ENCODE data around the gene MCL1. TPM values are rescaled to one million over a fixed set of nuclear protein-coding genes. Genes with fewer than 3 reads are reported as not detected.
A peak's percentile ranks its signal among the peaks of the same experiment; 100 is the strongest.

The MCL1 gene
- polyA plus RNA-seq (2011; rRNA removed) (145 and 202 TPM in 2 replicates), polyA plus RNA-seq (2017; fragmentation: RNase III; extraction: RNeasy Plus Mini Kit Qiagen cat#74134 plus additional on column Dnase treatment) (77.5 to 80.0 TPM (median 78.6 TPM) in 3 replicates), polyA minus RNA-seq (2011; rRNA and poly(A)+ RNA removed) (144 and 151 TPM in 2 replicates)
- polyA plus RNA-seq (2012; cell fraction: cytosol; rRNA removed): 54.2 and 63.4 TPM in 2 replicates
- polyA plus RNA-seq (2012; cell fraction: nucleus; rRNA removed): 178 and 186 TPM in 2 replicates

DNA sequence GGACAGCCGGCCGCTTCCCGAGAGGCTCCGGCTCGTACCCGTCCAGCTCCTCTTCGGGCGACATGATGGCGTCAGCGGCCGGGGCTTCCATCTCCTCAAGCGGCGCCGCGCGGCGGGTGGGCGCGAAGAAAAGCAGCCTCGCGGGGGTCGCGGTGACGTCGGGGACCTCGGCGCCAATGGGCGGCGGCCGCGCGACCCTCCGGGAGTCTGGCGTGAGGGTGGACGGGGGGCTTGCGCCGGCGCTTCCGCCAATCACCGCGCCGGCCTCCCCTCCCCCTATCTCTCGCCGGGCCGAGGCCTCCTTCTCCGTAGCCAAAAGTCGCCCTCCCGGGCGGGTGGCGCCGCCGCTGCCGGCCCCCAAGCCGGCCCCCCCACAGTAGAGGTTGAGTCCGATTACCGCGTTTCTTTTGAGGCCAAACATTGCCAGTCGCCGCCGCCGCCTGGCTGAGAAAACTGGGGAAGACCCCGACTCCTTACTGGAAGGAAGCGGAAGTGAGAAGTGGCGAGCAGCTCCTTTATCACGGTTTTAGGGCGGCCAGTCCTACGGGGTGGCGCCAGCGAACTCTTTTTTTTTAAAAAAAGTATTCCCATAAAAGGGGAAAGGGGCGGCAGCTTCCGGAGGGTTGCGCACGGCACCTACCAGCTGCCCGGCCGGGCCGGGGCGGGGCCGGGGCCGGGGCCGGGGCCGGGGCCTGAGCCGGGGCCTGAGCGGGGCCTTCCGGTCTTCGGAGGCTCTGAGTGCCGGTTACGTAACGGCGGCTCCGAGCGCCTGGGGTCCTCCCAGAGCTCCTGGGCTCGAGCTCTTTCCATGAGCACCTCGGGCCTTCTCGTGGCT, at the start of gene MCL1:
TSS of gene MCL1 (minus strand) at position 501 of the 835 bp plus-strand sequence. CDS start at position 421, 80 bp downstream.
- WGBS (ENCODE audit: missing lambda C conversion rate): 0% methylated on average over 12 of the region's 94 CpGs
- DNase-seq (ENCODE audit: low read depth in 1 of 2, low spot score in 1 of 2) (peak; percentile 84 to 96), FAIRE-seq (no peak), ATAC-seq (peak; percentile 90 to 94)
- Histone ChIP-seq H3K9me3 (no peaks in the 10 kb centered on the region), H3K4me1 (peaks cover 30% of the 10 kb centered on the region), H3K27ac (peak within 1 kb of the TSS; percentile 98), H3K4me2 (peak within 1 kb of the TSS; percentile 81), H3K4me3 (peak within 1 kb of the TSS; percentile 91)
- ChIA-PET CTCF (interaction anchor here (0.8 to 7.4 kb wide), 9 partner anchors 10 to 233 kb away, joined by 3 to 140 read pairs (median 3); no protein-coding TSS in a partner anchor), POLR2A (interaction anchor here (0.6 to 6.3 kb wide), 31 partner anchors 10 to 441 kb away, joined by 3 to 201 read pairs (median 5); partner anchors contain the start of genes ENSA, FALEC, GOLPH3L and MINDY1)
- TF ChIP-seq SMC3 (IDR thresholded peaks at IDR 0.05) (no peak; the same call in 1 of the 3 replicates), GATA3 (IDR thresholded peaks at IDR 0.05; ENCODE audit: borderline replicate concordance) (no peak), JUNB (IDR thresholded peaks at IDR 0.05) (no peak), CHD2 (IDR thresholded peaks at IDR 0.05; ENCODE audit: low read length, partially characterized antibody) (no peak), BHLHE40 (IDR thresholded peaks at IDR 0.05; ENCODE audit: low read depth, low read length) (no peak), ZNF302 (CRISPR knock-in tag; IDR thresholded peaks at IDR 0.05) (no peak), ZSCAN20 (CRISPR knock-in tag; IDR thresholded peaks at IDR 0.05) (no peak), NR3C1 (IDR thresholded peaks at IDR 0.05) (no peak), EP300 (IDR thresholded peaks at IDR 0.05) (peak in 1 of 2 experiments; percentile 9; a peak in 1 of 5 replicates), RFX5 (IDR thresholded peaks at IDR 0.05) (no peak), TP53 (CRISPR knock-in tag; IDR thresholded peaks at IDR 0.05) (peak; percentile 90; the same call in 1 of the 2 replicates), NFE2L2 (conservative IDR thresholded peaks at IDR 0.05; ENCODE audit: low read length) (no peak), HOXB5 (CRISPR knock-in tag; IDR thresholded peaks at IDR 0.05) (peak; percentile 68; the same call in 1 of the 2 replicates), TFCP2L1 (CRISPR knock-in tag; IDR thresholded peaks at IDR 0.05) (0 out of 2 replicates have a peak, but pooled peaks have one; percentile 44), MAFK (IDR thresholded peaks at IDR 0.05; ENCODE audit: partially characterized antibody) (no peak), EHF (CRISPR knock-in tag; IDR thresholded peaks at IDR 0.05) (peak; percentile 33; the same call in 1 of the 2 replicates), EHMT2 (IDR thresholded peaks at IDR 0.05; ENCODE audit: low read depth) (no peak), POLR2A (IDR thresholded peaks at IDR 0.05; ENCODE audit: low read length) (peak; percentile 87), RAD21 (conservative IDR thresholded peaks at IDR 0.05 in 1 of 2, IDR thresholded peaks at IDR 0.05 in 1 of 2) (no peak; a peak in 1 of 5 replicates), PHF8 (IDR thresholded peaks at IDR 0.05; ENCODE audit: borderline replicate concordance, low read depth) (peak; percentile 98; the same call in 1 of the 2 replicates), POLR2AphosphoS2 (conservative IDR thresholded peaks at IDR 0.05; ENCODE audit: low read length) (no peak), RNF2 (IDR thresholded peaks at IDR 0.05; ENCODE audit: borderline replicate concordance, low read depth) (no peak), MYC (IDR thresholded peaks at IDR 0.05; ENCODE audit: borderline replicate concordance, low read length) (no peak), RARB (CRISPR knock-in tag; IDR thresholded peaks at IDR 0.05) (no peak), KDM1A (IDR thresholded peaks at IDR 0.05; ENCODE audit: low read depth) (no peak), CEBPB (IDR thresholded peaks at IDR 0.05) (peak; percentile 71 to 72)
- TF ChIP-seq, protein P1, sequence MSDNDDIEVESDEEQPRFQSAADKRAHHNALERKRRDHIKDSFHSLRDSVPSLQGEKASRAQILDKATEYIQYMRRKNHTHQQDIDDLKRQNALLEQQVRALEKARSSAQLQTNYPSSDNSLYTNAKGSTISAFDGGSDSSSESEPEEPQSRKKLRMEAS (IDR thresholded peaks at IDR 0.05): peak; percentile 19; the same call in 1 of the 2 replicates
- TF ChIP-seq, protein P2, sequence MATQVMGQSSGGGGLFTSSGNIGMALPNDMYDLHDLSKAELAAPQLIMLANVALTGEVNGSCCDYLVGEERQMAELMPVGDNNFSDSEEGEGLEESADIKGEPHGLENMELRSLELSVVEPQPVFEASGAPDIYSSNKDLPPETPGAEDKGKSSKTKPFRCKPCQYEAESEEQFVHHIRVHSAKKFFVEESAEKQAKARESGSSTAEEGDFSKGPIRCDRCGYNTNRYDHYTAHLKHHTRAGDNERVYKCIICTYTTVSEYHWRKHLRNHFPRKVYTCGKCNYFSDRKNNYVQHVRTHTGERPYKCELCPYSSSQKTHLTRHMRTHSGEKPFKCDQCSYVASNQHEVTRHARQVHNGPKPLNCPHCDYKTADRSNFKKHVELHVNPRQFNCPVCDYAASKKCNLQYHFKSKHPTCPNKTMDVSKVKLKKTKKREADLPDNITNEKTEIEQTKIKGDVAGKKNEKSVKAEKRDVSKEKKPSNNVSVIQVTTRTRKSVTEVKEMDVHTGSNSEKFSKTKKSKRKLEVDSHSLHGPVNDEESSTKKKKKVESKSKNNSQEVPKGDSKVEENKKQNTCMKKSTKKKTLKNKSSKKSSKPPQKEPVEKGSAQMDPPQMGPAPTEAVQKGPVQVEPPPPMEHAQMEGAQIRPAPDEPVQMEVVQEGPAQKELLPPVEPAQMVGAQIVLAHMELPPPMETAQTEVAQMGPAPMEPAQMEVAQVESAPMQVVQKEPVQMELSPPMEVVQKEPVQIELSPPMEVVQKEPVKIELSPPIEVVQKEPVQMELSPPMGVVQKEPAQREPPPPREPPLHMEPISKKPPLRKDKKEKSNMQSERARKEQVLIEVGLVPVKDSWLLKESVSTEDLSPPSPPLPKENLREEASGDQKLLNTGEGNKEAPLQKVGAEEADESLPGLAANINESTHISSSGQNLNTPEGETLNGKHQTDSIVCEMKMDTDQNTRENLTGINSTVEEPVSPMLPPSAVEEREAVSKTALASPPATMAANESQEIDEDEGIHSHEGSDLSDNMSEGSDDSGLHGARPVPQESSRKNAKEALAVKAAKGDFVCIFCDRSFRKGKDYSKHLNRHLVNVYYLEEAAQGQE (IDR thresholded peaks at IDR 0.05): peak; percentile 66
- TF ChIP-seq, protein P3, sequence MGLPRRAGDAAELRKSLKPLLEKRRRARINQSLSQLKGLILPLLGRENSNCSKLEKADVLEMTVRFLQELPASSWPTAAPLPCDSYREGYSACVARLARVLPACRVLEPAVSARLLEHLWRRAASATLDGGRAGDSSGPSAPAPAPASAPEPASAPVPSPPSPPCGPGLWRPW (IDR thresholded peaks at IDR 0.05): no peak
- TF ChIP-seq, protein P4, sequence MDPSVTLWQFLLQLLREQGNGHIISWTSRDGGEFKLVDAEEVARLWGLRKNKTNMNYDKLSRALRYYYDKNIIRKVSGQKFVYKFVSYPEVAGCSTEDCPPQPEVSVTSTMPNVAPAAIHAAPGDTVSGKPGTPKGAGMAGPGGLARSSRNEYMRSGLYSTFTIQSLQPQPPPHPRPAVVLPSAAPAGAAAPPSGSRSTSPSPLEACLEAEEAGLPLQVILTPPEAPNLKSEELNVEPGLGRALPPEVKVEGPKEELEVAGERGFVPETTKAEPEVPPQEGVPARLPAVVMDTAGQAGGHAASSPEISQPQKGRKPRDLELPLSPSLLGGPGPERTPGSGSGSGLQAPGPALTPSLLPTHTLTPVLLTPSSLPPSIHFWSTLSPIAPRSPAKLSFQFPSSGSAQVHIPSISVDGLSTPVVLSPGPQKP (IDR thresholded peaks at IDR 0.05; ENCODE audit: low read depth, low read length): peak; percentile 98
- TF ChIP-seq, protein P5, sequence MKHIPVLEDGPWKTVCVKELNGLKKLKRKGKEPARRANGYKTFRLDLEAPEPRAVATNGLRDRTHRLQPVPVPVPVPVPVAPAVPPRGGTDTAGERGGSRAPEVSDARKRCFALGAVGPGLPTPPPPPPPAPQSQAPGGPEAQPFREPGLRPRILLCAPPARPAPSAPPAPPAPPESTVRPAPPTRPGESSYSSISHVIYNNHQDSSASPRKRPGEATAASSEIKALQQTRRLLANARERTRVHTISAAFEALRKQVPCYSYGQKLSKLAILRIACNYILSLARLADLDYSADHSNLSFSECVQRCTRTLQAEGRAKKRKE (CRISPR knock-in tag; IDR thresholded peaks at IDR 0.05; ENCODE audit: low read depth): no peak
- TF ChIP-seq, protein P6, sequence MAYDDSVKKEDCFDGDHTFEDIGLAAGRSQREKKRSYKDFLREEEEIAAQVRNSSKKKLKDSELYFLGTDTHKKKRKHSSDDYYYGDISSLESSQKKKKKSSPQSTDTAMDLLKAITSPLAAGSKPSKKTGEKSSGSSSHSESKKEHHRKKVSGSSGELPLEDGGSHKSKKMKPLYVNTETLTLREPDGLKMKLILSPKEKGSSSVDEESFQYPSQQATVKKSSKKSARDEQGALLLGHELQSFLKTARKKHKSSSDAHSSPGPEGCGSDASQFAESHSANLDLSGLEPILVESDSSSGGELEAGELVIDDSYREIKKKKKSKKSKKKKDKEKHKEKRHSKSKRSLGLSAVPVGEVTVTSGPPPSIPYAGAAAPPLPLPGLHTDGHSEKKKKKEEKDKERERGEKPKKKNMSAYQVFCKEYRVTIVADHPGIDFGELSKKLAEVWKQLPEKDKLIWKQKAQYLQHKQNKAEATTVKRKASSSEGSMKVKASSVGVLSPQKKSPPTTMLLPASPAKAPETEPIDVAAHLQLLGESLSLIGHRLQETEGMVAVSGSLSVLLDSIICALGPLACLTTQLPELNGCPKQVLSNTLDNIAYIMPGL (CRISPR knock-in tag; IDR thresholded peaks at IDR 0.05; ENCODE audit: borderline replicate concordance): peak; percentile 88

Measured in A549 (cell line).